GM19240 (cell line): ENCODE measurements around the gene BZW1.

ENCODE experiments used
- DNase-seq: peaks from one replicate; pipeline ENCODE4 v3.0.0; 2011; ENCODE audit warnings: low spot score; ENCODE audit not compliant: insufficient read length

Gene BZW1

DNA sequence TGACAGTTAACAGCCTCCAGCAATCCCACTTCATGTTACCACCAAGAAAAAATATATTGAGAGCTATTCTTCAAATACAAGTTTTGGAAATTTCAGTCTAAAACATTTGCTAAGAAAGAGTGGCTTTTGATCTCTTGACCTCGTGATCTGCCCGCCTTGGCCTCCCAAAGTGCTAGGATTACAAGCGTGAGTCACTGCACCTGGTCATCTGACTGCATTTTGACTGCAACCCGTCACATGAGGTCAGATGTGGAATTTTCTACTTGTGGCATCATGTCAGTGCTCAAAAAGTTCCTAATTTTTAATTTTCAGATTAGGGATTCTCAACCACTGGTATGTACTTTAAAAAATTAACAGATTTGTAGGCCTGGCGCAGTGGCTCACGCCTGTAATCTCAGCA, 61.9 kb downstream of the BZW1 start:
- DNase-seq, result no peak
